Testis (tissue), 2 donors: ENCODE data around the gene CCSER1.

ENCODE experiments used
- CTCF ChIP-seq, 3 experiments: fragments of 450-650 bp in 2 of 3; fragments of 200-600 bp in 1 of 3; sonication (generic) in 1 of 3; IDR thresholded peaks; one replicate each; pipeline ENCODE4 v1.5.1; 2016 to 2019; ENCODE audit warnings: antibody characterized with exemption in 3 of 3, mild to moderate bottlenecking in 2 of 3, moderate library complexity in 1 of 3
- POLR2A ChIP-seq: fragments of 450-650 bp; IDR thresholded peaks from one replicate; pipeline ENCODE4 v1.6.1; 2017; ENCODE audit warnings: antibody characterized with exemption, mild to moderate bottlenecking, moderate library complexity

DNA sequence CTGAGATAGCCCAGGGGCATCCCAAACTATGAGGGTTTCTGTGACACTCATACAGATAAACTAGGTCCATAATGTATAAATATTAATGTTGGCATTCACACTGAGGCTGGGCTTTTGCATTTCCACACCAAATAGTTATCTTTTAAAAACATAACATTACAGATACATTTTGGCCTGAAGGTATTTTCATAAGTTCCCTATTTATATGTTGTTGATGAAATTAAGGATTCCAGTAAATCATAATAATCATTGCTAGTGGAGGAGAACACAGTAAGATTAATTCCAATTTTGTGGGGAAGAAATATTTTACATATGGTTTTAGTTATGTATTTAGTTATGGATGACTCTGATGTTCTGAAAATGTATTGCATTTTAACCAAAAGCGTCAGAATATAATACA is 479.6 kb downstream of the CCSER1 start:
- TF ChIP-seq CTCF (IDR thresholded peaks at IDR 0.05) (no peak), POLR2A (no peak)
